SK-N-SH (cell line): ENCODE data around the gene PNCK.

Experiments
- EZH2phosphoT487 ChIP-seq: fragments of 200-600 bp; sonication (generic); IDR thresholded peaks from 2 replicates; pipeline ENCODE4 v1.6.1; 2017; ENCODE audit warnings: low read depth, mixed run types, mild to moderate bottlenecking, antibody characterized with exemption, moderate library complexity, borderline replicate concordance
- GABPA ChIP-seq: IDR thresholded peaks from 2 replicates; pipeline ENCODE4 v1.4.0; 2012; ENCODE audit warnings: low read depth, mild to moderate bottlenecking
- MAX ChIP-seq: IDR thresholded peaks from 2 replicates; pipeline ENCODE4 v1.4.0; 2012; ENCODE audit warnings: low read depth
- NRF1 ChIP-seq: IDR thresholded peaks from 2 replicates; pipeline ENCODE4 v1.6.1; 2012; ENCODE audit warnings: low read depth, mild to moderate bottlenecking, low read length
- RFX5 ChIP-seq: IDR thresholded peaks from 2 replicates; pipeline ENCODE4 v1.6.1; 2012; ENCODE audit warnings: mild to moderate bottlenecking, improper control_type of control experiment, low read length
- SMC3 ChIP-seq: IDR thresholded peaks from 2 replicates; pipeline ENCODE4 v1.6.1; 2012; ENCODE audit warnings: low read depth, low read length, improper control_type of control experiment
- TAF1 ChIP-seq: IDR thresholded peaks from 2 replicates; pipeline ENCODE4 v1.6.1; 2012; ENCODE audit warnings: low read depth, mild to moderate bottlenecking, low read length, moderate library complexity, borderline replicate concordance
- YY1 ChIP-seq: IDR thresholded peaks from 2 replicates; pipeline ENCODE4 v1.4.0; 2012; ENCODE audit warnings: low read depth, mild to moderate bottlenecking
- TF ChIP-seq, protein P1 (sequence below): fragments of 200-600 bp; sonication (generic); IDR thresholded peaks from 2 replicates; pipeline ENCODE4 v1.6.1; 2017; ENCODE audit warnings: antibody characterized with exemption, mild to moderate bottlenecking, moderate library complexity
- TF ChIP-seq, protein P2 (sequence below): IDR thresholded peaks from 2 replicates; pipeline ENCODE4 v1.6.1; 2012; ENCODE audit warnings: mild to moderate bottlenecking, low read depth, low read length, moderate library complexity

DNA sequence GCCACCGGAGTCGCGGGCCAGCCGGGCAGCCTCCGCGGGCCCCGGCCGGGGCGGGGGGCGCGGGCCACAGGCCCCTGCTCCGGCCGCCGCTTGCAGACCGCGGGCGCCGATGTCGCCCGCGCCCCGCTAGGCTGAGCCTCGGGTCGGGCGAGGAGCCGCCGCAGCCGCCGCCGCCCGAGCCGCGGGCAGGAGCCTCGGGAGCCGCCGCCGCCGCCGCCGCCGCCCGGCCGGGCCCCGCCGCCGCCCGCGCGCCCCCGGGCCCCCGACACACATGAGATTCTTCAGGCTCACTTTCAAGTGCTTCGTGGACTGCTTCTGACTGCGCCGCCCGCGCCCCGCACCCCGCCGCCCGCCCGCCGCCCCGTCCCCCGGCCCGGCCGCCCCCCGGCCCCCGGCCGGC lies 14.5 kb upstream of the PNCK start:
- TF ChIP-seq, protein P1, sequence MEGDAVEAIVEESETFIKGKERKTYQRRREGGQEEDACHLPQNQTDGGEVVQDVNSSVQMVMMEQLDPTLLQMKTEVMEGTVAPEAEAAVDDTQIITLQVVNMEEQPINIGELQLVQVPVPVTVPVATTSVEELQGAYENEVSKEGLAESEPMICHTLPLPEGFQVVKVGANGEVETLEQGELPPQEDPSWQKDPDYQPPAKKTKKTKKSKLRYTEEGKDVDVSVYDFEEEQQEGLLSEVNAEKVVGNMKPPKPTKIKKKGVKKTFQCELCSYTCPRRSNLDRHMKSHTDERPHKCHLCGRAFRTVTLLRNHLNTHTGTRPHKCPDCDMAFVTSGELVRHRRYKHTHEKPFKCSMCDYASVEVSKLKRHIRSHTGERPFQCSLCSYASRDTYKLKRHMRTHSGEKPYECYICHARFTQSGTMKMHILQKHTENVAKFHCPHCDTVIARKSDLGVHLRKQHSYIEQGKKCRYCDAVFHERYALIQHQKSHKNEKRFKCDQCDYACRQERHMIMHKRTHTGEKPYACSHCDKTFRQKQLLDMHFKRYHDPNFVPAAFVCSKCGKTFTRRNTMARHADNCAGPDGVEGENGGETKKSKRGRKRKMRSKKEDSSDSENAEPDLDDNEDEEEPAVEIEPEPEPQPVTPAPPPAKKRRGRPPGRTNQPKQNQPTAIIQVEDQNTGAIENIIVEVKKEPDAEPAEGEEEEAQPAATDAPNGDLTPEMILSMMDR: no peak
- TF ChIP-seq, protein P2, sequence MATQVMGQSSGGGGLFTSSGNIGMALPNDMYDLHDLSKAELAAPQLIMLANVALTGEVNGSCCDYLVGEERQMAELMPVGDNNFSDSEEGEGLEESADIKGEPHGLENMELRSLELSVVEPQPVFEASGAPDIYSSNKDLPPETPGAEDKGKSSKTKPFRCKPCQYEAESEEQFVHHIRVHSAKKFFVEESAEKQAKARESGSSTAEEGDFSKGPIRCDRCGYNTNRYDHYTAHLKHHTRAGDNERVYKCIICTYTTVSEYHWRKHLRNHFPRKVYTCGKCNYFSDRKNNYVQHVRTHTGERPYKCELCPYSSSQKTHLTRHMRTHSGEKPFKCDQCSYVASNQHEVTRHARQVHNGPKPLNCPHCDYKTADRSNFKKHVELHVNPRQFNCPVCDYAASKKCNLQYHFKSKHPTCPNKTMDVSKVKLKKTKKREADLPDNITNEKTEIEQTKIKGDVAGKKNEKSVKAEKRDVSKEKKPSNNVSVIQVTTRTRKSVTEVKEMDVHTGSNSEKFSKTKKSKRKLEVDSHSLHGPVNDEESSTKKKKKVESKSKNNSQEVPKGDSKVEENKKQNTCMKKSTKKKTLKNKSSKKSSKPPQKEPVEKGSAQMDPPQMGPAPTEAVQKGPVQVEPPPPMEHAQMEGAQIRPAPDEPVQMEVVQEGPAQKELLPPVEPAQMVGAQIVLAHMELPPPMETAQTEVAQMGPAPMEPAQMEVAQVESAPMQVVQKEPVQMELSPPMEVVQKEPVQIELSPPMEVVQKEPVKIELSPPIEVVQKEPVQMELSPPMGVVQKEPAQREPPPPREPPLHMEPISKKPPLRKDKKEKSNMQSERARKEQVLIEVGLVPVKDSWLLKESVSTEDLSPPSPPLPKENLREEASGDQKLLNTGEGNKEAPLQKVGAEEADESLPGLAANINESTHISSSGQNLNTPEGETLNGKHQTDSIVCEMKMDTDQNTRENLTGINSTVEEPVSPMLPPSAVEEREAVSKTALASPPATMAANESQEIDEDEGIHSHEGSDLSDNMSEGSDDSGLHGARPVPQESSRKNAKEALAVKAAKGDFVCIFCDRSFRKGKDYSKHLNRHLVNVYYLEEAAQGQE: no peak
- no peak for TF ChIP-seq GABPA
- no peak for TF ChIP-seq YY1
- no peak for TF ChIP-seq EZH2phosphoT487
- TF ChIP-seq MAX: no peak
- TF ChIP-seq SMC3: no peak
- TF ChIP-seq RFX5: no peak
- TF ChIP-seq TAF1: no peak
- no peak for TF ChIP-seq NRF1
